Cardiac fibroblast (primary cell): ENCODE data around the gene SERP2.

Source experiments
- DNase-seq, 2 donors: peaks; one replicate each; pipeline versions ENCODE4 v3.0.0 to v3.0.0-alpha.2; 2010; ENCODE audit warnings: low read depth in 2 of 2
- H3K4me3 ChIP-seq, 2 donors: replicated peaks in 1 of 2; 1 replicate in 1 of 2; 2 replicates in 1 of 2; pipeline ENCODE4 v1.5.1; 2011; ENCODE audit warnings: low read depth in 2 of 2, low read length in 2 of 2, mild to moderate bottlenecking in 2 of 2, moderate library complexity in 1 of 2
- CTCF ChIP-seq: IDR thresholded peaks from one replicate; pipeline ENCODE4 v1.5.1; 2011; ENCODE audit warnings: low read depth, mild to moderate bottlenecking, low read length, inconsistent platforms

The SERP2 gene

GRCh38 chr13:44347301-44347700 is 26.3 kb upstream of the SERP2 start:
- no peak for TF ChIP-seq CTCF
- no peak for DNase-seq

GRCh38 chr13:44347949-44348348 is 25.7 kb upstream of the SERP2 start:
- H3K4me3 ChIP-seq: no peak overlapping the region
- no peak for TF ChIP-seq CTCF
- DNase-seq: peak in 1 of 2 donors; percentile 29

More at GRCh38 chr13:44347301-44347700, 26.3 kb upstream of the SERP2 start:
- H3K4me3 ChIP-seq: no peak overlapping the region

- no peak for DNase-seq
- no peak for TF ChIP-seq CTCF
Measured at GRCh38 chr13:44350775-44351504, 22.7 kb upstream of the SERP2 start.

GRCh38 chr13:44351505-44351854 is 22.1 kb upstream of the SERP2 start:
- H3K4me3 ChIP-seq: no peak overlapping the region
- no peak for TF ChIP-seq CTCF
- no peak for DNase-seq

More at GRCh38 chr13:44350775-44351504, 22.7 kb upstream of the SERP2 start:
- no peak overlapping the region for H3K4me3 ChIP-seq

- TF ChIP-seq CTCF: no peak
- no peak overlapping the region for H3K4me3 ChIP-seq
- no peak for DNase-seq
Measured at GRCh38 chr13:44352202-44352601, 21.4 kb upstream of the SERP2 start.

GRCh38 chr13:44352671-44353070 is 21.0 kb upstream of the SERP2 start:
- TF ChIP-seq CTCF: no peak
- no peak for DNase-seq
- no peak overlapping the region for H3K4me3 ChIP-seq

GRCh38 chr13:44354331-44354730 is 19.3 kb upstream of the SERP2 start:
- H3K4me3 ChIP-seq: no peak overlapping the region
- TF ChIP-seq CTCF: no peak
- DNase-seq: no peak
